Stimulated activated CD4-positive, alpha-beta T cell treated with anti-CD3 and anti-CD28 coated beads, Interleukin-12 subunit alpha, Interleukin-12 subunit beta, amount 100 ng/mL, for 48 hours (primary cell): ENCODE data around the gene RASGEF1C.

ENCODE experiments used
- DNase-seq, 3 donors: peaks; one replicate each; pipeline ENCODE4 v3.0.0-alpha.2; 2020; ENCODE audit warnings: low read depth in 2 of 3, low spot score in 1 of 3

The RASGEF1C gene

GRCh38 chr5:180160789-180161188 is 48.2 kb downstream of the RASGEF1C start:
- no peak for DNase-seq

- no peak for DNase-seq
These were observed 48.8 kb downstream of the RASGEF1C start for GRCh38 chr5:180160215-180160614.

- DNase-seq = no peak
These were observed 49.3 kb downstream of the RASGEF1C start for GRCh38 chr5:180159756-180160155.

- no peak for DNase-seq
These were observed 51.1 kb downstream of the RASGEF1C start for GRCh38 chr5:180157866-180158265.

- no peak for DNase-seq
These were observed 52.9 kb downstream of the RASGEF1C start for GRCh38 chr5:180156141-180156540.

GRCh38 chr5:180155365-180155926 is 53.6 kb downstream of the RASGEF1C start:
- DNase-seq = no peak

- no peak for DNase-seq
These were observed 54.1 kb downstream of the RASGEF1C start for GRCh38 chr5:180154821-180155364.

- DNase-seq = no peak
These were observed 55.0 kb downstream of the RASGEF1C start for GRCh38 chr5:180153991-180154390.

GRCh38 chr5:180153099-180153498 is 55.9 kb downstream of the RASGEF1C start:
- DNase-seq = no peak

- DNase-seq = no peak
These were observed 65.2 kb downstream of the RASGEF1C start for GRCh38 chr5:180143656-180144364.

GRCh38 chr5:180142824-180143610 is 66.0 kb downstream of the RASGEF1C start:
- no peak for DNase-seq

GRCh38 chr5:180142021-180142765 is 66.8 kb downstream of the RASGEF1C start:
- no peak for DNase-seq

- no peak for DNase-seq
These were observed 67.8 kb downstream of the RASGEF1C start for GRCh38 chr5:180141068-180141660.

- DNase-seq = no peak
These were observed 68.4 kb downstream of the RASGEF1C start for GRCh38 chr5:180140571-180140970.

GRCh38 chr5:180140079-180140554 is 68.9 kb downstream of the RASGEF1C start:
- DNase-seq = no peak

- DNase-seq = no peak
These were observed 69.3 kb downstream of the RASGEF1C start for GRCh38 chr5:180139731-180140055.

GRCh38 chr5:180138976-180139730 is 69.9 kb downstream of the RASGEF1C start:
- DNase-seq = no peak

- DNase-seq = no peak
These were observed 70.6 kb downstream of the RASGEF1C start for GRCh38 chr5:180138214-180138975.
